Breast epithelium (tissue), 3 donors: ENCODE measurements around the gene KCNJ12.

Experiments
- POLR2A ChIP-seq: fragments of 450-650 bp; IDR thresholded peaks from one replicate; pipeline ENCODE4 v1.6.1; 2016; ENCODE audit warnings: antibody characterized with exemption, mild to moderate bottlenecking, moderate library complexity
- POLR2AphosphoS5 ChIP-seq, 3 donors: sonication (generic); formaldehyde crosslinking; IDR thresholded peaks; one replicate each; pipeline ENCODE4 v1.6.1; 2017; ENCODE audit warnings: antibody characterized with exemption in 3 of 3
- TF ChIP-seq, protein P1 (sequence below), 3 donors: fragments of 450-650 bp; IDR thresholded peaks; one replicate each; pipeline ENCODE4 v1.5.1; 2016 to 2017; ENCODE audit warnings: antibody characterized with exemption in 3 of 3, mild to moderate bottlenecking in 3 of 3, moderate library complexity in 3 of 3

DNA sequence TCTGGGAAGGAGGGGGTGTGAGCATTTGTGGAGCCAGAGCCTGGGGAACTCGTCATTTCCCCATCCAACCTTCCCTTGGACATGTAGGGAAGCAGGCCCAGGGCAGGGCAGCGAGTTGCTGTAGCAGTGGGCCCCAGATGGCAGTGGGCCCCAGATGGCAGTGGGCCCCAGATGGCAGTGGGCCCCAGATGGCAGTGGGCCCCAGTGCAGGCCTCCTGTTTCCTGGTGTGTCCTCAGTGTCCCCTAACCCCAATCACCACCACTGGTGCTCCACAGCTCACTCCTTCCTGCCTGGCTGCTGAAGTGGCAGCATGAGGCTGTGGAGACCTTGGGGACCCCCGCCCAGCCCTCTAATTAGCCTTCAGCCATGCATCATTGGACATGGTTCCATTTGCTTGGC lies 4.5 kb downstream of the KCNJ12 start:
- TF ChIP-seq, protein P1, sequence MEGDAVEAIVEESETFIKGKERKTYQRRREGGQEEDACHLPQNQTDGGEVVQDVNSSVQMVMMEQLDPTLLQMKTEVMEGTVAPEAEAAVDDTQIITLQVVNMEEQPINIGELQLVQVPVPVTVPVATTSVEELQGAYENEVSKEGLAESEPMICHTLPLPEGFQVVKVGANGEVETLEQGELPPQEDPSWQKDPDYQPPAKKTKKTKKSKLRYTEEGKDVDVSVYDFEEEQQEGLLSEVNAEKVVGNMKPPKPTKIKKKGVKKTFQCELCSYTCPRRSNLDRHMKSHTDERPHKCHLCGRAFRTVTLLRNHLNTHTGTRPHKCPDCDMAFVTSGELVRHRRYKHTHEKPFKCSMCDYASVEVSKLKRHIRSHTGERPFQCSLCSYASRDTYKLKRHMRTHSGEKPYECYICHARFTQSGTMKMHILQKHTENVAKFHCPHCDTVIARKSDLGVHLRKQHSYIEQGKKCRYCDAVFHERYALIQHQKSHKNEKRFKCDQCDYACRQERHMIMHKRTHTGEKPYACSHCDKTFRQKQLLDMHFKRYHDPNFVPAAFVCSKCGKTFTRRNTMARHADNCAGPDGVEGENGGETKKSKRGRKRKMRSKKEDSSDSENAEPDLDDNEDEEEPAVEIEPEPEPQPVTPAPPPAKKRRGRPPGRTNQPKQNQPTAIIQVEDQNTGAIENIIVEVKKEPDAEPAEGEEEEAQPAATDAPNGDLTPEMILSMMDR (IDR thresholded peaks at IDR 0.05): no peak
- TF ChIP-seq POLR2AphosphoS5 (IDR thresholded peaks at IDR 0.05) (no peak), POLR2A (no peak)
